Liver (tissue), 9 donors: ENCODE data around the gene GPALPP1. TPM values are rescaled to one million over a fixed set of nuclear protein-coding genes. Genes with fewer than 3 reads are reported as not detected.

Experiments
- DNase-seq: peaks from one replicate; pipeline ENCODE4 v3.0.0-alpha.2; 2017; ENCODE audit warnings: low spot score
- H3K27ac ChIP-seq, 2 donors: one replicate each; pipeline ENCODE4 v1.7.0; 2013; ENCODE audit warnings: inconsistent platforms in 2 of 2, low read length in 2 of 2, control low read depth in 1 of 2, low read depth in 1 of 2, mild to moderate bottlenecking in 1 of 2
- H3K27me3 ChIP-seq, 4 donors: one replicate each; pipeline versions ENCODE4 v1.6.1 to v1.7.0; 2013; ENCODE audit warnings: low read length in 3 of 4, inconsistent platforms in 1 of 4, mild to moderate bottlenecking in 1 of 4, moderate library complexity in 1 of 4; ENCODE audit not compliant: control insufficient read depth in 4 of 4, insufficient read depth in 4 of 4
- H3K36me3 ChIP-seq, 4 donors: one replicate each; pipeline versions ENCODE4 v1.6.1 to v1.7.0; 2013; ENCODE audit warnings: low read length in 3 of 4, mild to moderate bottlenecking in 3 of 4, low read depth in 1 of 4, moderate library complexity in 1 of 4; ENCODE audit not compliant: control insufficient read depth in 4 of 4, insufficient read depth in 3 of 4
- H3K4me1 ChIP-seq, 4 donors: one replicate each; pipeline versions ENCODE4 v1.6.1 to v1.7.0; 2013; ENCODE audit warnings: low read length in 3 of 4, mild to moderate bottlenecking in 3 of 4, moderate library complexity in 1 of 4; ENCODE audit not compliant: control insufficient read depth in 4 of 4, insufficient read depth in 4 of 4
- H3K4me3 ChIP-seq, 3 donors: one replicate each; pipeline versions ENCODE4 v1.6.1 to v1.7.0; 2013; ENCODE audit warnings: low read length in 3 of 3, control low read depth in 1 of 3, low read depth in 1 of 3, mild to moderate bottlenecking in 1 of 3
- H3K9ac ChIP-seq, 2 donors: one replicate each; pipeline ENCODE4 v1.7.0; 2013; ENCODE audit warnings: low read length in 2 of 2, mild to moderate bottlenecking in 2 of 2, moderate library complexity in 2 of 2, control low read depth in 1 of 2, low read depth in 1 of 2
- H3K9me3 ChIP-seq, 4 donors: one replicate each; pipeline versions ENCODE4 v1.6.1 to v1.7.0; 2013; ENCODE audit warnings: low read length in 3 of 4; ENCODE audit not compliant: control insufficient read depth in 4 of 4
- ATF3 ChIP-seq: IDR thresholded peaks from 2 replicates; pipeline ENCODE4 v1.6.1; 2016; ENCODE audit warnings: antibody characterized with exemption
- CTCF ChIP-seq: fragments of 150-350 bp; IDR thresholded peaks from 2 replicates; pipeline ENCODE4 v1.5.1; 2017; ENCODE audit warnings: improper control_type of control experiment, low read depth, low read length; ENCODE audit not compliant: missing input control
- EGR1 ChIP-seq, 2 donors: IDR thresholded peaks; 2 replicates each; pipeline ENCODE4 v1.6.1; 2016 to 2018; ENCODE audit warnings: antibody characterized with exemption in 2 of 2, low read depth in 2 of 2
- FOXA1 ChIP-seq: IDR thresholded peaks from 2 replicates; pipeline ENCODE4 v1.6.1; 2016; ENCODE audit warnings: antibody characterized with exemption
- FOXA2 ChIP-seq: IDR thresholded peaks from 2 replicates; pipeline ENCODE4 v1.6.1; 2016; ENCODE audit warnings: antibody characterized with exemption
- GABPA ChIP-seq, 2 donors: IDR thresholded peaks in 1 of 2; conservative IDR thresholded peaks in 1 of 2; 2 replicates each; pipeline ENCODE4 v1.6.1; 2016; ENCODE audit warnings: antibody characterized with exemption in 2 of 2, mild to moderate bottlenecking in 1 of 2, moderate library complexity in 1 of 2
- HNF4A ChIP-seq, 2 donors: conservative IDR thresholded peaks; 2 replicates each; pipeline ENCODE4 v1.6.1; 2016; ENCODE audit warnings: antibody characterized with exemption in 2 of 2, mild to moderate bottlenecking in 2 of 2
- HNF4G ChIP-seq: IDR thresholded peaks from 2 replicates; pipeline ENCODE4 v1.6.1; 2016; ENCODE audit warnings: antibody characterized with exemption
- JUND ChIP-seq, 2 donors: IDR thresholded peaks; 2 replicates each; pipeline ENCODE4 v1.6.1; 2016; ENCODE audit warnings: antibody characterized with exemption in 2 of 2
- MAX ChIP-seq: IDR thresholded peaks from 2 replicates; pipeline ENCODE4 v1.6.1; 2016; ENCODE audit warnings: antibody characterized with exemption
- NR2F2 ChIP-seq: IDR thresholded peaks from 2 replicates; pipeline ENCODE4 v1.6.1; 2016; ENCODE audit warnings: antibody characterized with exemption
- RAD21 ChIP-seq, 2 donors: IDR thresholded peaks; 2 replicates each; pipeline ENCODE4 v1.6.1; 2016; ENCODE audit warnings: antibody characterized with exemption in 2 of 2, mild to moderate bottlenecking in 2 of 2
- REST ChIP-seq: IDR thresholded peaks from 2 replicates; pipeline ENCODE4 v1.6.1; 2016; ENCODE audit warnings: antibody characterized with exemption, mild to moderate bottlenecking
- RXRA ChIP-seq, 2 donors: IDR thresholded peaks; 2 replicates each; pipeline ENCODE4 v1.6.1; 2017 to 2018; ENCODE audit warnings: antibody characterized with exemption in 2 of 2, mild to moderate bottlenecking in 1 of 2
- SP1 ChIP-seq: IDR thresholded peaks from 2 replicates; pipeline ENCODE4 v1.6.1; 2018; ENCODE audit warnings: antibody characterized with exemption, mild to moderate bottlenecking
- TAF1 ChIP-seq: conservative IDR thresholded peaks from 2 replicates; pipeline ENCODE4 v1.6.1; 2016; ENCODE audit warnings: antibody characterized with exemption, mild to moderate bottlenecking
- YY1 ChIP-seq: IDR thresholded peaks from 2 replicates; pipeline ENCODE4 v1.6.1; 2016; ENCODE audit warnings: antibody characterized with exemption, mild to moderate bottlenecking
- ZBTB33 ChIP-seq: IDR thresholded peaks from 2 replicates; pipeline ENCODE4 v1.6.1; 2016; ENCODE audit warnings: antibody characterized with exemption
- WGBS: extraction: QIAGEN DNeasy Blood & Tissue Kit; methylation state at CpG from one replicate; pipeline ENCODE4 v1.1.7; 2013; 5-methylcytosine and 5-hydroxymethylcytosine counted together
- polyA plus RNA-seq, 2 donors: library from polyadenylated mRNA; stranded (reverse) in 1 of 2; unstranded in 1 of 2; fragments of 200-250 nt in 1 of 2; fragments of >200 nt in 1 of 2; fragmentation: Nextera tagmentation in 1 of 2; extraction: Ambion mirVana in 1 of 2; gene quantifications; one replicate each; pipeline versions ENCODE4 v1.2.1 to v1.2.3, GENCODE V29; 2013 to 2015
- total RNA-seq, 2 donors: library from RNA; depleted of rRNA; stranded (reverse); fragments of >200 nt; gene quantifications; one replicate each; pipeline ENCODE4 v1.2.3, GENCODE V29; 2014
- donor health status: healthy.
- donor health status: healthy.
- donor health status: healthy.
- donor health status: healthy.
- donor health status: healthy.

The GPALPP1 gene
- total and polyA plus RNA-seq, 4 donors = 4.7 to 15.7 (median 10.0) TPM

- TF ChIP-seq HNF4G = no peak
- Histone ChIP-seq H3K27me3 (no peaks in the 10 kb centered on the region), H3K9me3 (no peaks in the 10 kb centered on the region), H3K4me3 (no peak overlapping the region), H3K9ac (no peak overlapping the region), H3K36me3 (peaks cover 0 to 1% (median 0%) of the 10 kb centered on the region in 4 donors), H3K4me1 (no peaks in the 10 kb centered on the region), H3K27ac (no peak overlapping the region)
- DNase-seq = no peak
- 72% methylated on average over 4 of the region's 4 CpGs for WGBS
Observed at GRCh38 chr13:45073809-45074208, 84.5 kb downstream of the GPALPP1 start.

- 85% methylated on average over 6 of the region's 6 CpGs for WGBS
- H3K4me3 ChIP-seq = no peak overlapping the region
- H3K27me3 ChIP-seq = no peaks in the 10 kb centered on the region
- no peaks in the 10 kb centered on the region for H3K4me1 ChIP-seq
- H3K9ac ChIP-seq = no peak overlapping the region
- no peak for DNase-seq
- H3K27ac ChIP-seq = no peak overlapping the region
- TF ChIP-seq HNF4A (conservative IDR thresholded peaks at IDR 0.05) (no peak), FOXA1 (no peak), TAF1 (no peak), SP1 (no peak), ZBTB33 (no peak), FOXA2 (no peak), YY1 (no peak), GABPA (IDR thresholded peaks at IDR 0.05 in 1 of 2, conservative IDR thresholded peaks at IDR 0.05 in 1 of 2) (no peak)
- no peaks in the 10 kb centered on the region for H3K9me3 ChIP-seq
- peaks cover 0 to 1% (median 0%) of the 10 kb centered on the region in 4 donors for H3K36me3 ChIP-seq
Observed at GRCh38 chr13:45074721-45075120, 85.4 kb downstream of the GPALPP1 start.

GRCh38 chr13:45078003-45078402 lies 88.7 kb downstream of the GPALPP1 start:
- Histone ChIP-seq H3K4me3 (no peak overlapping the region), H3K9me3 (no peaks in the 10 kb centered on the region), H3K27ac (no peak overlapping the region), H3K27me3 (no peaks in the 10 kb centered on the region), H3K36me3 (peaks cover 0 to 1% (median 0%) of the 10 kb centered on the region in 4 donors), H3K9ac (no peak overlapping the region), H3K4me1 (no peaks in the 10 kb centered on the region)
- TF ChIP-seq JUND (IDR thresholded peaks at IDR 0.05) = no peak
- TF ChIP-seq YY1 = no peak
- TF ChIP-seq MAX = no peak
- no peak for TF ChIP-seq FOXA2
- TF ChIP-seq HNF4A (conservative IDR thresholded peaks at IDR 0.05) = no peak
- no peak for TF ChIP-seq EGR1 (IDR thresholded peaks at IDR 0.05; ENCODE audit: low read depth in 2 of 2)
- no peak for TF ChIP-seq TAF1
- no peak for TF ChIP-seq HNF4G
- TF ChIP-seq SP1 = no peak
- no peak for TF ChIP-seq RXRA (IDR thresholded peaks at IDR 0.05)
- TF ChIP-seq NR2F2 = no peak
- TF ChIP-seq FOXA1 = no peak
- TF ChIP-seq GABPA (IDR thresholded peaks at IDR 0.05 in 1 of 2, conservative IDR thresholded peaks at IDR 0.05 in 1 of 2) = no peak
- TF ChIP-seq CTCF = no peak
- TF ChIP-seq RAD21 (IDR thresholded peaks at IDR 0.05) = no peak
- TF ChIP-seq ZBTB33 = no peak
- TF ChIP-seq ATF3 = no peak
- TF ChIP-seq REST = no peak
- no peak for DNase-seq
- WGBS = 82% methylated on average over 1 of the region's 1 CpG
